ENCODE results near the gene NR4A2.

- TF ChIP-seq POLR2A (IDR thresholded peaks at IDR 0.05; ENCODE audit: low read depth, low read length) (no peak), POLR2AphosphoS5 (IDR thresholded peaks at IDR 0.05; ENCODE audit: low read depth, low read length) (no peak), TAF1 (IDR thresholded peaks at IDR 0.05; ENCODE audit: low read depth, low read length) (no peak), SPI1 (IDR thresholded peaks at IDR 0.05; ENCODE audit: low read depth, low read length) (no peak), PAX5 (IDR thresholded peaks at IDR 0.05; ENCODE audit: insufficient read depth, low read length, severe bottlenecking) (no peak)
These were observed 8.8 kb downstream of the NR4A2 start for GRCh38 chr2:156323754-156324153.

Measured in GM12891 (cell line).